ENCODE results near the gene CTSD.
A peak's percentile ranks its signal among the peaks of the same experiment; 100 is the strongest.

The CTSD gene

DNA sequence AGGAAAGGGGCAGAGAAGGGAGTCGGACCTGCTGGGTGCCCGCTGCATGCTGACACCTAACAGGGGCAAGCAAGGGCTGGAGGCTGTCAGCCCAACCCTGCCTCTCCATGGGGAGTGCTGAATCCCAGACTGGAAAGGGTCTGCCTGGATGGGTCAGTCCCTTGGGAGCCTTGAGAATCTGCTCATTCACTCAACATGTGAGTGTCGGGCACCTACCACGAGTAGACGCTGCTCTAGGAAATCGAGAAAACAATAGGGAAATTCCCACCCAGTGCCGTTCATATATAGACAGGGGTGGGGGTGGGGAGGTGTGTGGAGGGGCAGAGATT is 4.4 kb upstream of the CTSD start:
- DNase-seq: no peak

DNA sequence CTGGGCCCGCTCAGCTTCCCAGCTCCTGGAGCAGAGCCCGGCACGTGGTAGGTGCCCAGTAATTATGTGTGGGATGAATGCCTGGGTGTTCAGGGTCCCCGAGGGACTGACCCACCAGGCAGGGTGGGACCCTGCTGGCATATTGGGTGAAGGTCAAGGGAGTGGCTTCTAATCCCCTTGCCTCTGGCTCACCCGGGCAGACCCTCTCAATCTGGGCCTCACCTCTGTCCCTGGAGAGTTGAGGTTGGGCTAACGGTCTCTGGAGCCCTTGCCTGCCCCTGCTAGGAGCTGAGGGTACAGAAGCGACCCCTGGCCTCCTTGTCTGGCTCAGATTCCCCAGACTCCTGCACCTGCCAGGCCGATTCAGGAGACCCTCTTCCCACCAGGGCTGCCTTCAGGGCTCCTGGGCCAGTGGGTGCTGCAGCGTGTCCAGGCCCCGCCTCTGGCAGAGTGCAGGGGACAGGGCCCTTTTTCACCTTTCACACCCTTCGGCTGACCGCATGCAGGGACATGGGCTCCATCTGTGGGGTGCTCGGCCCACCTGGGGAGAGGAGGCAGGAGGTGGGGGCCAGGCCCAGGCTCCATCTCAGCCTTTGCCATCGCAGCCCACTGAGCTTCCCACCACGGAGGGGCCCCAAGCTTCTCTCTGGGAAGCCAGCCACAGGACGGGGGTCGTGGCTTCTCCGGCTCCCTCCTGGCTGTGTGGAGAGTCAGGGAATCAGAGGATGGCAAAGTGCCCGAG is 3.8 kb upstream of the CTSD start:
- no peak for DNase-seq

DNA sequence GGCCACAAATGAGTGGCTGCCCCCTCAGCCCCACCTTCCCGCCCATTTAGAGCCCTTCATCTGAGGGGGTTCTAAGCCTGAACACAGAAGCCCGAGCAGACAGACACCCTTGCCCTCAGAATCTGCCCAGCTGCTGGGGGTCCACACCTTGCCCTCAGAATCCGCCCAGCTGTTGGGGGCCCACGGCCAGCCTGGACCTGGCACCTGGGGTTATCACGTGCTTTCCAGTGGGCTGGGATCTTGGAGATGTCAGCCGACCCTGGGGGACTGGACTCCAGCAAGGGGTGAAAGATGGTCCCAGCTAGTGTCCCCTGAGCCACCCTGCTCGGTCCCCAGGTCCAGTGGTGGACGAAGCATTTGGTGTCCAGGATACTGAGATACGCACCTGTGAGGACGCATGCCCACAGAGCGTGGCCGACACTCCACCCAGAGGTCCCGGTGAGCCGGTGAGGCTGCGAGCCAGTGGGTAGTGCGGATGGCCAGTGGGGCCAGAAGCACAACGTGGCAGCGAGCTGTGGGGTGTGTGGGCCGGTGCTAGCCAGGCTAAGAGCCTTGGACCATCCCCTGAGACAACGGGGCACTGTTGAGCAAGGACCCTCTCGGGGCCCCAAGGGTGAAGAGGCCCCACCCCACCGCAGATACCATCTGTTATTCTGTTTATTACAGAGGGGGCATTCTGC is 3.1 kb upstream of the CTSD start:
- no peak for DNase-seq

DNA sequence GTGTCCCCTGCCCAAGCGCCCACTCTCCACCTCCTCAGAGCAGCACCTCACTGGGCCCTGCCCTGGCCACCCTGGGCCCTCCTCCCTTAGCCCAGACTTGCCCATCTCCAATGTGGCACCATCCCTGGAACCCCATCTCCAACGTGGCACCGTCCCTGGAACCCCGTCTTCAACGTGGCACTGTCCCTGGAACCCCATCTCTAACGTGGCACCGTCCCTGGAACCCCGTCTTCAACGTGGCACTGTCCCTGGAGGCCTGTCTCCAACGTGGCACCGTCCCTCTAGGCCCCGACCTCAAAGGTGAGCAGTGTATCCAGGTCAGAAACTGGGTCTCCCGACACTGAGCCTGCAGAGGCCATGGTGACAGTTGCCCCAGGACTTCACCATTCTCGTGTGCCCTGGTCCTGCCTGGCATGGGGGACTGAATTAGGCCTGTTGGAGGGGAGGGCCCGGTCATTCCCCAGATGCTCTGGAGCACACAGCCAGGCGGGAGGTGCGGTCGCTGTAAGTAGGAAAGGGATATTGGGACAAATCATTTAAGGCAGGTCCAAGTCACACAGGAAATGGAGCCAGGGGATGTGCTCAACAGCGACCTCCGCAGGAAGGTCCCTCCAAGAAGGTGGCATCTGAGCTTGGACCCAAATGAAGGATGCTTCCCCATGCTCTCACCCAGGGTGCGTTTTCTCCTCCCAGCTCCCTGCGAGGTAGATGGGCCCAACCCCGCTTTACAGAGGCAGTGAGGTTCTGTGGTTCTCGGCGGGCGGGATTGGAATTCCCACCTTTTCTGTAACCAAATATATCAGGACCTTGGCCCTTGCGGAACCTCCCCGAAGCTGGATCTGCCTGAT is 2.4 kb upstream of the CTSD start:
- DNase-seq: no peak

DNA sequence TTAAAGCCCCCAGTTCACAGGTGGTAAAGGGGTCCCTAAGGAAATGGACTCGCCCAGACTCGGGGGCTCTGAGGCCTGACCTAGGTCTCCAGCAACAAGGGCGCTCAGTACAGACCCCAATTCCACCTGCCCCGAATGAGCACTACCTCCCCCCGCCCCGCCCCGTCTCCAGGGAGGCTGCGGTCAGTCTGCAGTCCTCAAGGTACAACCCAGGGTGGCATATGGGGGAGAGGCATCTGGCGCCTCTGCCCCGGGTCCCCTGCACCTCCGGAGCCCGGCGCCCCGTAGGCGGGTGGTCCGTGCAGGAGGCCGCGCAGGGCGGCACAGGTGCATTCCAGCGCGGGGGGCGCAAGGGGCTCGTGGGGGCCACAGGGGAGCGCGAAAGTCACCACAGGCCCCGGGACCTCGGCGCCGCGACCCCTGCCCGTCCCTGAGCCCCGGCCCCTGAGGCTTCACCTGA is 361 bp downstream of the CTSD start:
- no peak for DNase-seq

DNA sequence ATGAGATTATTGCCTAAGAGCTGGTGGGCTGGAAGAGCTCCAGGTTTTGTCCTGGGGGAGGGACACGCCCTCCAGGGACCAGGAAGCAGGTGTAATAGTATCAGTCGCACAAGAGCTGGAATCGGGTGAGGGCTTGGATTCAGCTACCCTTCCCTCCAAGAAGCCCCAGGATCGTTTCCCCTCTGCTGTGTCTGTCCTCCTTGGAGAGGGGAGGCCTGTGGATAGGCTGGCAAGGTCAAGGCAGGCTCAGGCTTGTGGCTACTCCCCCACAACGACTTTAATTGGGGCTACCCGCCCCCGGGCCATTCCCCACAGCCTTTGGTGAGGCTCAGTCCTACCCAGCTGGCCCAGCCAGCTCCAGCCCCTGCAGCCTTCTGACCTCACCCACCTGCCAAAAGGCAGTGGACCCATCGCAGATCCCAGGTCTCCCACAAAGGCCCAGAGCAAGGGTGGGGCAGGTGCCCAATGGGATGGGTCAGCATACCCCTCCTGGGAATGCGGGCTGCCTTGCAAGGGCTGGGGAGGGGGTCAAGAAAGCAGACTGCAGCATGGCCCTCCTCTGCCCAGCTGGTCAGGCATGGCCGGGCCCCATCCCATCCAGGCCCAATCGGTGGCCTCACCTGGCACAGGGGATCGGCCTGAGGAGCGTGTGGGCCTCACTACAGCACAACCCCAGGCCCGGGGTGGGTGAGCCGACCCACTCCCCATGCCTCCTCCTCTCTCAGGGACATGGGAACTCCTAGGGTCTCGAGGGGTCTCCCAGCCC is 1.0 kb downstream of the CTSD start:
- DNase-seq: peak in 1 of 3 donors; percentile 44

DNA sequence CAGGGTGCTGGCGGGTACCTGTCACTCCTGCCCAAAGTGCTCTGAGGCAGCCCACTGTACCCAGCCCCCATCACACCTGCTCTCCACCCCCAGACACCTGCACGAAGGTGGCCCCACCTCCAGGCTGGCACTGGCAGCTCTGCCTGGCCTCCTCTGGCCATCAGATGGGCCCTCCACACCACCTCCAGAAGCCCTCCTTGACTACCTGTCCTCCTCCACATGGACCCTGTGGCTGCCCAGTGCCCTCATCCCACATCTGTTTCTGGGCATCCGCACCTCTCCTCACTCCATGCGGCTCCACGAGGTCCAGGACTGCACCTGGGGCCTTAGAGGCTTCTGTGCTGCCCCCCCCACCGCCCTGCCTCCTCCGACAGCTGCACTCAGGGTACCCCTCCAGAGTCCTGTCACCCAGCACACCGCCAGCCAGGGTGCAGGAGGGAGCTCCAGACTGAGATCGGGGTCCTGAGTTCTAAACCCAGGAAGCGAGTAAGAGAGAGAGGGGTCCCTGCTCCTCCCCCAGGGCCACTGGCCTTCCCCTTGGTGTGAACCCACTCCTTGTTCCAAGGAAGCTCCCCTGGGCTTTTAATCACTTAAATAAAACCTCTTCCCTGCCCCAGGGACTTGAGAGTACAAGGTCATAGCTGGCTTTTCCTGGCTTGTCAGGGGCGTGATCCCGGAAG is 1.7 kb downstream of the CTSD start:
- no peak for DNase-seq

DNA sequence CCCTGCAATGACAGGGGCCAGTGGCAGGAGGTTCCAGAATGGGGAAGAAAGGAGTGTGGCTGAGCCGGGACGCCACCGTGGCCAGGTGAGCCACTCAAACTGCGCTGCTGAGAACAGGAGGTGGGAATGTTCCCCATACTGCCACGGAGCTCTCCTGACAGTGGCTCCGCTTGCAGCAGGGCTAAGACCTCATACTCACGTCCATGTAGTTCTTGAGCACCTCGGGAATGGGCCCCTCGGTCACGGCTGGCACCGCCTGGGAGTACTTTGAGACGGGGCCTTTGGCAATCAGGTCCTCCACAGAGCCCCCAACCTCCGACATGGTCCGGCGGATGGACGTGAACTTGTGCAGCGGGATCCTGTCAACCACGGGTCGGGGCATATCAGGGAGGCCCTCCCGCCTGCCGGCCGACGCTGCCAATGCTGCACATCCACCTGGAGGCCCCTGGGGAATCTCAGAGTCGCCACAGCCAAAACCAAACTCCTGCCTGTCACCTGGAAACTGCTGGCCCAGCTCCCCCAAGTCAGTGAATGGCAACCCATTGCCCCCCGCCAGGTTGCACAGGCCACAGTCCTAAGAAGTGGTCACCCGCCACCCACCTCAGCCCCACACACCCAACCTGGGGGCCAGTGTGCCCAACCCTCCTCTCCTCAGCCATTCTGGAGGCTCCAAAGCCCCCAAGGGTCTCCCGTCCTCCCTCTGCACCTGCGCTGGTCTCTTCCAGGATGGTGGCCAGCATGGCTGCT is 2.4 kb downstream of the CTSD start:
- no peak for DNase-seq

DNA sequence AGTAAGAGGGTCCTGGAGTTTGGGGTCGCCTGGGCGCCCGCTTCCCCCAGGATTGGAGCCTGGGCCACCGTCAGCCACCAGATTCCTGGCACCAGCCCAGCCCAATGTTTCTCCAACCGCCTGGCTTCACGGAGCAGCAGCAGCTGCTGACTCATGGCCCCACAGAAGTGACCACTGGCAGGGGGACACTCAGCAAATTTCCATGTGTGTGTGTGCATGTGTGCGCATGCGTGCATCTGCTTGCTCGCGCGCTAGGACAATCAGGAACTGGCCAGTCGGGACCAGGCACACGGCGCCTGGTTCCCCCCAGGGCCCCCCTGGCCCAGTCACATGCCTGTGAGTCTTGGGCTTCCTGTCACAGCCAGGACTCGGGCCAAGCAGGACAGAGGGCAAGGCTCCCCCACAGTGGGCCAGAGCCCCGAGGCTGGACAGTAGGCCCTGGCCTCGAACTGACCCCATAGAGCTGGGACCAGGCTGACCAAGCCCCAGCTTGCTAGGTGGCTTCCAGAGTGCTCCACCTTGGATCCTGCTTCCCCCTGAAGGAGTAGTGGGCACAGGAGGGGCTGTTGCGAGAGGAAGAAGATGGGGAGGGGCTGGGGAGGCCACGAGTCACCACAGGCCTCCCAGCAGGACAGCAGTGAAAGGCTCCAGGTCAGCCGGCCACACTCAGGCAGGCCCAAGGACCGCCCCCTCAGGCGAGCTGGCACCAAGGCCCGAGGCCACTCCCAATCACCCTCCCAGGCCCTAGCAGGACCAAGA is 3.2 kb downstream of the CTSD start:
- DNase-seq: peak; percentile 97 to 99 (median 98)

DNA sequence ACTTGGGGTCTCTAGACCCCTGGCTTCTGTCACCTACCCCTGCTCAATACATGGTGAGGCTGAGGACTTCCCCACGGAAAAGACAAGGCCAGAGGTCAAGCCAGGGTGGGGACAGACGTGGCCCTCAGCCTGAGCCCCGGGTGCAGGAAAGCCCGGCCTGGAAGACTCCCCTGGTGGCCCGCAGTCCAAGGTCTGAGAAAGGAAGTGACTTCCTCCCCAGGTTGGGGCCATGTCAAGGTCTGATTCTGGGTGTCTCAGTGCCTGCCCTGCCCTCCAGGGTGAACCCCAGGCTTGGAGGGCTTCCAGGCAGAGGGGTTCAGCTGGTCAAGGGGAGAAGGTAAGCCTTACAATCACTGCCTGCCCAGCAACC is 3.9 kb downstream of the CTSD start:
- peak in 1 of 3 donors; percentile 37 for DNase-seq

DNA sequence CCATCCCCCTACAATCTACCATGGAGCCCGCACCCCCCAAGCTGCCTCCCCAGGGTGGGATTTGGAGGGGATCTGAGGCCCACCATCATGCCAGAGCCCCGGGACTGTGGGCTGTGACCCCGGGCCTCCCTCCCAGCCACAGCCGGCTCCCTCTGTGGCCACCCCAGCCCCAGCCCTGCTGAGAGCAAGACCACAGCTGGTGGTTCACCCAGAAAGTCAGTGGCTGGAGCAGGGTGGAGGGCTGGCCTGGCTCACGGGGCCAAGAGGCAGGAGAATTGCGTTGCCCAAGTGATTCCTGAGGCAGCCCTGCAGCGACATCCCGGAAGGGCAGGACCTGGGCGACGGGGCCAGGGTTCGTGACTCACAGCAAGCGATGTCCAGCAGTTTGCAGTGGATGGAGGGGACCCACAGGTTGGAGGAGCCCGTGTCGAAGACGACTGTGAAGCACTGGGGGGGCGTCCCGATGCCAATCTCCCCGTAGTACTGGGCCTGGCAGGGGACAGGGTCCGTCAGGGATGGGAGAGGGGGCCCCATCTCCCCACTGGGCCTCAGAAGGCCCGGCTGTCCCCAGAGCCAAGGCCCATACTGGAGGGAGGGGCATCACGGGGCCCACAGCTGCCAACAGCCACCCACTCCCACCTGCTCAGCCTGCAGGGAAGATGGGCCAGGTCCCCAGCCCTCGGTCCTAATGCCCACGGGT is 4.4 kb downstream of the CTSD start:
- DNase-seq: no peak

DNA sequence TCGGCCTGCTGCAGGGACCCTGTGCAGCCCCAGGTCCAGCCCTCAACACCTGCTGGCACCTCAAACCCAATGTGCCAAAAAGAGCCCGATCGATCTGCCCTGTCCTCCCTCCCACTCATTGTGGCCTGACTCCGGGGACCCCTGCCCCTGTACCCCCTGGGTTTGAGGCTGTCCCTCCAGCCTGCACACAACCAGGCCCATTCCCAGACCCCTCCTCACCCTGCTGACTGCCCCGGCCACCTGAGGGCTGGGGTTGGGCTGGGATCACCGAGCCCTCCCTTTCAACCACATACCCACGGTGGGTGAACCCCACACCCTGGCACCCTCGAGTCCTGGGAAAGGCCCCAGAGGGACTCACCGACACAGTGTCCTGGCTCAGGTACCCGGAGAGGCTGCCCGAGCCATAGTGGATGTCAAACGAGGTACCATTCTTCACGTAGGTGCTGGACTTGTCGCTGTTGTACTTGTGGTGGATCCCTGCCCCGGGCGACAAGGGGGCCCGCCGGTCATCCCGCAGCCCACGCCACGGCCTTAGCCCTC is 5.0 kb downstream of the CTSD start:
- no peak for DNase-seq

DNA sequence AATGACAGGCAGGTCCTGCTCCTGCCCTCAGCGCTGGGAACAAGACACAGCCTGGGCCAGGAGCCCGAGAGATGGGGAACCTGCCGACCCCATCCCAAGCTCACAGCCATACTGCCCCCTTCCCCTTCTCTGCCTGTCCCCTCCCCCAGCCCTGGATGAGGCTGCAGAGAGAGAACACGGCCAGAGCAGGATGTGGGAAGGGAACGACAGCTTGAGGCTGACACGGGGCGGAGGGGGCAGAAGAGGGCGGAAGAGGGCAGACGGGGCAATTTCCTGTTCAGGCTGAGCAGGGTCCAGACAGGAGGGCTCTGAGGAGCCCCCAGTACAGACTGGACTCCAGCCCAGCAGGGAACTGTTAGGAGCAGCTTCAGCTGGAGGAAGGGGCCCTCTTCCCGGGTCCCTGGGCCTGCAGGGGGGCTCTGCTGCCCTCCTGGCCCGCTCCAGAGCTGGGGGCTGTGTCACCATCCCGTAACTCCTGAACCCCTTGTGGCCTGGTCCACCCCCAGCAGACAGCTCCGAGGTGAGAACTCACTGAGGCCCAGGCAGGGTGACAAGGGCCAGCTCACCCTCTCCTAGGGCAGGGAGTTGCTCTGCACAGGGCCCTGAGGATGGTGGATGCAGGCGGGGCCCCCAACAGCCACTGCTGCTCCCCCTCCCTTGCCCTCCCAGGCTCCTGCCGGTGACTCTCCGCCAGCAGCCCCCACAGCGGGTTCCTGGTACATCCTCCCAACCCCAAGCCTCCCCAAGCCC is 5.7 kb downstream of the CTSD start:
- DNase-seq: no peak

DNA sequence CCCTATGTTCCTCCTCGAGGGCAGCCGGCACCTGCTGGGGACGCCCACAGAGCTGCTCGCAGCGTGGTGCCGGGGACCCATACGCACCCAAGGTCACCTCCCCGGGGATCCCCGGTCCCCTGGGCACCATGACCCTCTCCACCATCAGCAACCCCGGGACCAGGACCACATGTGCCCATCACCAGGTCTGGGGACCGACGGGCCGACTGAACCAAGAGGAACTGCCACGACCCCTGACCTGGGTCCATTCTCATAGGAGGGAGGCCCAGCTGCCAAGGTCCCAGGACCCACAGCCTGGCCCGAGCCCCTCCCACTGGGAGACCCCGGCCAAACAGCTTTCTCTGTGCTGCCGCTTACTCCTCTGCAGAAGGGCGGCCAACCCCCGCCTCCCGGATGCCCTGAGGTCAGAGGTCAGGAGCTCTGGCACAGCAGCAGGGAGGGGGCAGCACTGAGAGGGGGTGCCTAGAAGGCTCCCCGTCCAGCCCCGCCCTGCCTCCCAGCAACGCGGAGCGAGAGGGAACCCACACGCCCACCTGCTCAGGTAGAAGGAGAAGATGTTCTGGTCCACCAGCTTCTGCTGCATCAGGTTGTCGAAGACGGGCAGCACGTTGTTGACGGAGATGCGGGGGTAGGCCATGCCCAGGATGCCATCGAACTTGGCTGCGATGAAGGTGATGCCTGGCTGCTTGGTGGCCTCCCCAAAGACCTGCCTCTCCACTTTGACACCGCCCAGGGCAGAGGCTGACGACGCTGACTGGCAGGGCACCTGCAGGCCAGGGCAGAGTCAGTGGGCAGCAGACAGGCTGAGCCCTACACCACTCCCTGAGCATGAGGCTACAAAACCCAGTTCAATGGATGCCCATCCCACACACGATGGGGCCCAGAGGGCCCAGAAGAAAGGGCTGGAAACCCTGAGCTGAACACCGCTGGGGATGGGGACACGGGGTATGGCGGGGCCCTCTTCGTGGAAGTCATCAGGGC is 6.6 kb downstream of the CTSD start:
- no peak for DNase-seq

DNA sequence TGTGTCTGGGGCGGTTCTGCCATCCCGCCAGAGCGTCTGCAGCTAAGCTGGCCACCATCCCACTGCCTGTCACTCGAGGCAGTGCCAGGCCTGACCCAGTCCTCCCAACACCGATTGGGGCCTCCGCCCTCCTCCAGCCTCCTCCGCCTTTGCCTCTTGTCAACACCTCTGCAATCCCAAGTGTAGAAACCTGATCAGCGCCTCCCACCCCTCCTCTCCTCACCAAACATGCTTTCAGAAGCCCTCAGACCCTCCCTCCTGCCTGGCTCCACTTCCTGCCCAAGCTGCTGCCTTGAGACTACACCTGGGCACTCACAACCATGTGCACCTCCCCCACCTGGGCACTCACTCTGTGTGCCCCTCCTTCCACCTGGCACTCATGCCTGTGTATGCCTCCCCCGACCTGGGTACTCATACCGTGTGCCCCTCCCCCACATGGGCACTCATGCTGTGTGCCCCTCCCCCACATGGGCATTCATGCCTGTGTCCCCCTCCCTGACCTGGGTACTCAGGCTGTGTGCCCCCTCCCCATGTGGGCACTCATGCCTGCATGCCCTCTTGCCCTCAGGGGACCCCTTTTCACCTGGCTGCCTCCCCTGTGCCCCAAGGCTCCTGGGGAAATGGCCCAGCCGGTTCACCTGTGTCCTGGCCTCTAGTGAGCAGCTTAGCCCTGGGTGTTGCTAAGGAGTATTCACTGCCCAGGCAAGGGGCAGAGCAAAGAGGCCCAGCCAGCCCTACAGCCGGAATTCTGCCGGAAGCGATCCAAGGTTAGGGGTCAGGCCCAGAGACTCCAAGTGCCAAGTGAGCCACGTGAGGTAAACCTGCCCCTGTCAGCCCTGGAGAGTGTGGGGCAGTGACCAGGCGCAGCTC is 7.8 kb downstream of the CTSD start:
- DNase-seq: no peak

DNA sequence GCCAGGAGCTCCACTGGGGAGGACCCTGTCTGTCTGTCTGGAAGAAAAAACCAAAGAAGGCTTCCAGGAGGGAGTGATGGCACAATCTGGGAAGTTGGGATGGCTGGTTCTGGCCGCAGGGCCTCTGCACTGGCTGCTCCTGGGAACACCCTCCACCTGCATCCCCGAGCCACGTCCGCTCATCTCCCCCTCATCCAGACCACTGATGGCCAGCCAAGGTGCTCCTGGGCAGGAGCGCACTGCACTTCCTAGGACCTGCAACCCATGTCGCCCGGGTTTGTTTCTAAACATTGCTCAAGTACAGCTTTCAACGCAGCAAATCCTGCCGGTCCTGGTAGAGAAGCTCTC is 8.4 kb downstream of the CTSD start:
- DNase-seq: no peak

Measured in suppressor macrophage treated with lipopolysaccharide for 1 hour (primary cell).